H9 (cell line): ENCODE data around the gene MCF2L. TPM values are rescaled to one million over a fixed set of nuclear protein-coding genes. Genes with fewer than 3 reads are reported as not detected.

Source experiments
- DNase-seq: peaks from one replicate; pipeline ENCODE4 v3.0.0-alpha.2; 2017
- H2AFZ ChIP-seq: one replicate; pipeline ENCODE4 v1.6.1; 2013; ENCODE audit warnings: mild to moderate bottlenecking, low read length, control low read depth, moderate library complexity
- H2AK5ac ChIP-seq: 2 replicates; pipeline ENCODE4 v1.6.1; 2013; ENCODE audit warnings: low read length, control low read depth, mixed read lengths; ENCODE audit not compliant: insufficient read length
- H2BK120ac ChIP-seq: one replicate; pipeline ENCODE4 v1.6.1; 2013; ENCODE audit warnings: low read depth, mild to moderate bottlenecking, low read length, control low read depth, inconsistent platforms; ENCODE audit not compliant: poor library complexity, severe bottlenecking
- H2BK12ac ChIP-seq: 2 replicates; pipeline ENCODE4 v1.6.1; 2013; ENCODE audit warnings: low read length, control low read depth, mixed read lengths, low read depth; ENCODE audit not compliant: insufficient read length
- H2BK15ac ChIP-seq: 2 replicates; pipeline ENCODE4 v1.6.1; 2013; ENCODE audit warnings: low read depth, low read length, control low read depth
- H2BK20ac ChIP-seq: one replicate; pipeline ENCODE4 v1.6.1; 2013; ENCODE audit warnings: low read depth, mild to moderate bottlenecking, low read length, control low read depth, inconsistent platforms; ENCODE audit not compliant: poor library complexity, severe bottlenecking
- H2BK5ac ChIP-seq: 2 replicates; pipeline ENCODE4 v1.6.1; 2013; ENCODE audit warnings: low read length, control low read depth, mixed read lengths; ENCODE audit not compliant: insufficient read length
- H3K14ac ChIP-seq: 2 replicates; pipeline ENCODE4 v1.6.1; 2013; ENCODE audit warnings: low read length, control low read depth; ENCODE audit not compliant: insufficient read depth
- H3K18ac ChIP-seq: 2 replicates; pipeline ENCODE4 v1.6.1; 2013; ENCODE audit warnings: low read depth, mild to moderate bottlenecking, mixed read lengths, low read length, control low read depth; ENCODE audit not compliant: insufficient read length
- H3K23ac ChIP-seq: 2 replicates; pipeline ENCODE4 v1.6.1; 2013; ENCODE audit warnings: low read length, control low read depth, mixed read lengths, low read depth; ENCODE audit not compliant: insufficient read length
- H3K23me2 ChIP-seq: 2 replicates; pipeline ENCODE4 v1.6.1; 2013; ENCODE audit warnings: low read depth, mild to moderate bottlenecking, mixed read lengths, low read length, control low read depth; ENCODE audit not compliant: insufficient read length, poor library complexity, severe bottlenecking
- H3K27ac ChIP-seq: 2 replicates; pipeline ENCODE4 v1.5.1; 2013; ENCODE audit warnings: low read length, control low read depth, mixed read lengths, low read depth; ENCODE audit not compliant: insufficient read length
- H3K27me3 ChIP-seq: 2 replicates; pipeline ENCODE4 v1.6.1; 2013; ENCODE audit warnings: low read length, control low read depth, inconsistent platforms; ENCODE audit not compliant: insufficient read depth
- H3K4ac ChIP-seq: 2 replicates; pipeline ENCODE4 v1.6.1; 2013; ENCODE audit warnings: low read depth, mild to moderate bottlenecking, control low read depth, inconsistent platforms, low read length, moderate library complexity
- H3K4me1 ChIP-seq: 2 replicates; pipeline ENCODE4 v1.6.1; 2013; ENCODE audit warnings: low read length, control low read depth, inconsistent platforms; ENCODE audit not compliant: insufficient read depth
- H3K4me2 ChIP-seq: 2 replicates; pipeline ENCODE4 v1.6.1; 2013; ENCODE audit warnings: low read length, control low read depth, mixed read lengths; ENCODE audit not compliant: insufficient read length, insufficient read depth
- H3K56ac ChIP-seq: 2 replicates; pipeline ENCODE4 v1.6.1; 2013; ENCODE audit warnings: low read depth, mild to moderate bottlenecking, mixed read lengths, low read length, control low read depth; ENCODE audit not compliant: insufficient read length
- H3K79me1 ChIP-seq: 2 replicates; pipeline ENCODE4 v1.6.1; 2013; ENCODE audit warnings: low read depth, mild to moderate bottlenecking, moderate library complexity, low read length, control low read depth, inconsistent platforms; ENCODE audit not compliant: insufficient read depth, poor library complexity, severe bottlenecking
- H3K79me2 ChIP-seq: 2 replicates; pipeline ENCODE4 v1.6.1; 2013; ENCODE audit warnings: low read length, control low read depth, inconsistent platforms; ENCODE audit not compliant: insufficient read depth
- H3K9ac ChIP-seq: 2 replicates; pipeline ENCODE4 v1.6.1; 2013; ENCODE audit warnings: low read length, control low read depth, mixed read lengths; ENCODE audit not compliant: insufficient read length; ENCODE audit errors: extremely low read depth
- H3K9me3 ChIP-seq: one replicate; pipeline ENCODE4 v1.6.1; 2013; ENCODE audit warnings: low read depth, low read length, inconsistent platforms; ENCODE audit not compliant: control insufficient read depth
- H3T11ph ChIP-seq: one replicate; pipeline ENCODE4 v1.6.1; 2013; ENCODE audit warnings: mild to moderate bottlenecking, low read length, control low read depth, inconsistent platforms
- H4K20me1 ChIP-seq: one replicate; pipeline ENCODE4 v1.6.1; 2013; ENCODE audit not compliant: control insufficient read depth, insufficient read length, insufficient read depth
- H4K5ac ChIP-seq: 2 replicates; pipeline ENCODE4 v1.6.1; 2013; ENCODE audit warnings: low read depth, mild to moderate bottlenecking, mixed read lengths, low read length, control low read depth; ENCODE audit not compliant: insufficient read length
- H4K8ac ChIP-seq: replicated peaks from 2 replicates; pipeline ENCODE4 v1.6.1; 2013; ENCODE audit warnings: low read length, control low read depth, mixed read lengths, low read depth; ENCODE audit not compliant: insufficient read length
- H4K91ac ChIP-seq: 2 replicates; pipeline ENCODE4 v1.6.1; 2013; ENCODE audit warnings: low read depth, mild to moderate bottlenecking, moderate library complexity, mixed read lengths, low read length, control low read depth; ENCODE audit not compliant: insufficient read length
- H3K27ac Mint-ChIP-seq, 3 experiments: 2 replicates in 2 of 3; 3 replicates in 1 of 3; pipeline ENCODE4 v1.8.0; 2020 to 2021; ENCODE audit warnings: mixed read lengths in 3 of 3, mild to moderate bottlenecking in 1 of 3, moderate library complexity in 1 of 3
- H3K27me3 Mint-ChIP-seq: 2 replicates; pipeline ENCODE4 v1.8.0; 2021; ENCODE audit warnings: low read depth, mild to moderate bottlenecking, moderate library complexity, mixed read lengths
- H3K36me3 Mint-ChIP-seq, 3 experiments: 2 replicates in 2 of 3; 3 replicates in 1 of 3; pipeline ENCODE4 v1.8.0; 2020 to 2021; ENCODE audit warnings: low read depth in 3 of 3, mixed read lengths in 3 of 3; ENCODE audit not compliant: insufficient read depth in 1 of 3
- H3K4me1 Mint-ChIP-seq, 2 experiments: 2 replicates each; pipeline ENCODE4 v1.8.0; 2020; ENCODE audit warnings: mixed read lengths in 2 of 2
- H3K4me3 Mint-ChIP-seq, 2 experiments: 2 replicates in 1 of 2; 3 replicates in 1 of 2; pipeline ENCODE4 v1.8.0; 2020 to 2021; ENCODE audit warnings: mild to moderate bottlenecking in 2 of 2, mixed read lengths in 2 of 2, moderate library complexity in 1 of 2
- H3K9me3 Mint-ChIP-seq, 2 experiments: 2 replicates in 1 of 2; 3 replicates in 1 of 2; pipeline ENCODE4 v1.8.0; 2020; ENCODE audit warnings: mild to moderate bottlenecking in 2 of 2, mixed read lengths in 2 of 2, moderate library complexity in 1 of 2
- WGBS: extraction: QIAGEN DNeasy Blood & Tissue Kit; methylation state at CpG from one replicate; pipeline ENCODE4 v1.1.7; 2013; ENCODE audit warnings: missing lambda C conversion rate, low lambda C conversion rate, mixed read lengths; ENCODE audit not compliant: insufficient read length; ENCODE audit errors: extremely low coverage; 5-methylcytosine and 5-hydroxymethylcytosine counted together
- total RNA-seq: library from RNA; stranded (reverse); gene quantifications from 2 replicates; pipeline ENCODE4 v1.2.1, GENCODE V29; 2021
- TF ChIP-seq, protein P1 (sequence below): fragments of 200-600 bp; sonication (generic); conservative IDR thresholded peaks from 3 replicates; pipeline ENCODE4 v1.8.0; 2021; ENCODE audit warnings: antibody characterized with exemption, mild to moderate bottlenecking

Gene MCF2L
- total RNA-seq, 1 experiment from 2014 or later = 18.5 TPM

DNA sequence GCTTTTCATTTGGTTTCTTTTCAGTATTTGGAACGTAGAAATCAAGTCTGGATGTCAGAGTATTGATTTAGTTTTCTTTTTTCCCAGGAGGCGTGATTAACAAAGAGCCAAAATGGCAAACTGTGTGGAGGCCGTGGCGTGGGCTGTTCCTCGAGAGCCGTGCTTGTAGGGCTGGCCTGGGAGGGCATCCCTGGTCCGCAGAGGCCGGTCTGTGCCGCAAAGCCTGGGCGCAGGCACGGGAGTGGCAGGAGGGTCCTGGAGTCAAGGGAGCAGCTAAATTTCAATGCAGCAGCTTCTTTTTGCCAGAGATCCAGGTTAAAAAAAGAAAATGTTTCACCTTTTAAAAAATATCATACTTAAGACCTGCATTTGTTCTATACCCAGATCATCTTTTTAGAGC, 13.1 kb upstream of the MCF2L start:
- Histone ChIP-seq H4K8ac (no peak overlapping the region), H2BK15ac (no peak overlapping the region), H3K9ac (no peak overlapping the region), H3K18ac (no peak overlapping the region), H3K4me1 (no peaks in the 10 kb centered on the region; the same call in 1 of the 2 replicates), H3K56ac (no peak overlapping the region), H4K5ac (no peak overlapping the region), H4K20me1 (no peaks in the 10 kb centered on the region), H3K79me2 (no peaks in the 10 kb centered on the region), H3K14ac (no peak overlapping the region; the same call in 1 of the 2 replicates), H2BK120ac (no peak overlapping the region), H3K27me3 (no peaks in the 10 kb centered on the region), H3K4ac (no peak overlapping the region), H3K23me2 (no peaks in the 10 kb centered on the region), H4K91ac (no peak overlapping the region), H2BK12ac (no peak overlapping the region), H2AFZ (no peak overlapping the region), H3K4me2 (no peak overlapping the region), H2BK20ac (no peak overlapping the region), H3K9me3 (no peaks in the 10 kb centered on the region), H3K23ac (no peak overlapping the region), H3T11ph (no peak overlapping the region), H2AK5ac (no peak overlapping the region), H2BK5ac (no peak overlapping the region), H3K79me1 (no peaks in the 10 kb centered on the region), H3K27ac (no peak overlapping the region)
- Mint-ChIP-seq H3K27ac (no peak overlapping the region; a peak in 1 of 7 replicates), H3K27me3 (peaks cover 5% of the 10 kb centered on the region), H3K4me1 (peaks cover 30 to 55% of the 10 kb centered on the region in 2 experiments), H3K4me3 (no peak overlapping the region), H3K36me3 (no peaks in the 10 kb centered on the region; a peak in 2 of 7 replicates), H3K9me3 (no peaks in the 10 kb centered on the region)
- WGBS = no CpG with 5 or more reads among the region's 11 CpGs
- no peak for DNase-seq
- TF ChIP-seq, protein P1, sequence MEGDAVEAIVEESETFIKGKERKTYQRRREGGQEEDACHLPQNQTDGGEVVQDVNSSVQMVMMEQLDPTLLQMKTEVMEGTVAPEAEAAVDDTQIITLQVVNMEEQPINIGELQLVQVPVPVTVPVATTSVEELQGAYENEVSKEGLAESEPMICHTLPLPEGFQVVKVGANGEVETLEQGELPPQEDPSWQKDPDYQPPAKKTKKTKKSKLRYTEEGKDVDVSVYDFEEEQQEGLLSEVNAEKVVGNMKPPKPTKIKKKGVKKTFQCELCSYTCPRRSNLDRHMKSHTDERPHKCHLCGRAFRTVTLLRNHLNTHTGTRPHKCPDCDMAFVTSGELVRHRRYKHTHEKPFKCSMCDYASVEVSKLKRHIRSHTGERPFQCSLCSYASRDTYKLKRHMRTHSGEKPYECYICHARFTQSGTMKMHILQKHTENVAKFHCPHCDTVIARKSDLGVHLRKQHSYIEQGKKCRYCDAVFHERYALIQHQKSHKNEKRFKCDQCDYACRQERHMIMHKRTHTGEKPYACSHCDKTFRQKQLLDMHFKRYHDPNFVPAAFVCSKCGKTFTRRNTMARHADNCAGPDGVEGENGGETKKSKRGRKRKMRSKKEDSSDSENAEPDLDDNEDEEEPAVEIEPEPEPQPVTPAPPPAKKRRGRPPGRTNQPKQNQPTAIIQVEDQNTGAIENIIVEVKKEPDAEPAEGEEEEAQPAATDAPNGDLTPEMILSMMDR = no peak
